Spleen (tissue), 7 donors: ENCODE results near the gene GID8.

Experiments used
- POLR2A ChIP-seq, 3 donors: fragments of 450-650 bp; IDR thresholded peaks; one replicate each; pipeline ENCODE4 v1.5.1; 2017; ENCODE audit warnings: antibody characterized with exemption in 3 of 3, mild to moderate bottlenecking in 1 of 3
- TF ChIP-seq, protein P1 (sequence below), 11 experiments: fragments of 200-600 bp in 7 of 11; fragments of 450-650 bp in 4 of 11; sonication (generic) in 4 of 11; IDR thresholded peaks in 8 of 11; conservative IDR thresholded peaks in 3 of 11; 1 replicate in 7 of 11; 2 replicates in 4 of 11; pipeline versions ENCODE4 v1.4.0 to v1.8.0; 2016 to 2021; ENCODE audit warnings: antibody characterized with exemption in 11 of 11, inconsistent platforms in 4 of 11, mild to moderate bottlenecking in 1 of 11
- donor health status: DM: no; HTN: no; CAD: no; lungs with moderate emphysema.
- donor health status: DM: no; HTN: no; CAD: no.
- donor health status: DM: no; HTN: no; CAD: no.

GRCh38 chr20:62995481-62995880 lies 57.5 kb downstream of the GID8 start:
- TF ChIP-seq, protein P1, sequence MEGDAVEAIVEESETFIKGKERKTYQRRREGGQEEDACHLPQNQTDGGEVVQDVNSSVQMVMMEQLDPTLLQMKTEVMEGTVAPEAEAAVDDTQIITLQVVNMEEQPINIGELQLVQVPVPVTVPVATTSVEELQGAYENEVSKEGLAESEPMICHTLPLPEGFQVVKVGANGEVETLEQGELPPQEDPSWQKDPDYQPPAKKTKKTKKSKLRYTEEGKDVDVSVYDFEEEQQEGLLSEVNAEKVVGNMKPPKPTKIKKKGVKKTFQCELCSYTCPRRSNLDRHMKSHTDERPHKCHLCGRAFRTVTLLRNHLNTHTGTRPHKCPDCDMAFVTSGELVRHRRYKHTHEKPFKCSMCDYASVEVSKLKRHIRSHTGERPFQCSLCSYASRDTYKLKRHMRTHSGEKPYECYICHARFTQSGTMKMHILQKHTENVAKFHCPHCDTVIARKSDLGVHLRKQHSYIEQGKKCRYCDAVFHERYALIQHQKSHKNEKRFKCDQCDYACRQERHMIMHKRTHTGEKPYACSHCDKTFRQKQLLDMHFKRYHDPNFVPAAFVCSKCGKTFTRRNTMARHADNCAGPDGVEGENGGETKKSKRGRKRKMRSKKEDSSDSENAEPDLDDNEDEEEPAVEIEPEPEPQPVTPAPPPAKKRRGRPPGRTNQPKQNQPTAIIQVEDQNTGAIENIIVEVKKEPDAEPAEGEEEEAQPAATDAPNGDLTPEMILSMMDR (IDR thresholded peaks at IDR 0.05 in 8 of 11, conservative IDR thresholded peaks at IDR 0.05 in 3 of 11) = no peak
- no peak for TF ChIP-seq POLR2A (IDR thresholded peaks at IDR 0.05)
